ENCODE results near the gene EPHB1.

- TF ChIP-seq CTCF (IDR thresholded peaks at IDR 0.05; ENCODE audit: poor library complexity, severe bottlenecking) (no peak), EZH2 (IDR thresholded peaks at IDR 0.05; ENCODE audit: borderline replicate concordance, insufficient read depth, low read length, poor library complexity, severe bottlenecking) (no peak), RAD21 (conservative IDR thresholded peaks at IDR 0.05) (no peak), EP300 (conservative IDR thresholded peaks at IDR 0.05; ENCODE audit: poor library complexity, severe bottlenecking) (no peak), POLR2AphosphoS5 (IDR thresholded peaks at IDR 0.05) (no peak), MXI1 (conservative IDR thresholded peaks at IDR 0.05; ENCODE audit: poor library complexity, severe bottlenecking) (no peak), SMC3 (conservative IDR thresholded peaks at IDR 0.05; ENCODE audit: poor library complexity) (no peak), TAF1 (IDR thresholded peaks at IDR 0.05; ENCODE audit: low read depth) (no peak)
- TF ChIP-seq, protein P1, sequence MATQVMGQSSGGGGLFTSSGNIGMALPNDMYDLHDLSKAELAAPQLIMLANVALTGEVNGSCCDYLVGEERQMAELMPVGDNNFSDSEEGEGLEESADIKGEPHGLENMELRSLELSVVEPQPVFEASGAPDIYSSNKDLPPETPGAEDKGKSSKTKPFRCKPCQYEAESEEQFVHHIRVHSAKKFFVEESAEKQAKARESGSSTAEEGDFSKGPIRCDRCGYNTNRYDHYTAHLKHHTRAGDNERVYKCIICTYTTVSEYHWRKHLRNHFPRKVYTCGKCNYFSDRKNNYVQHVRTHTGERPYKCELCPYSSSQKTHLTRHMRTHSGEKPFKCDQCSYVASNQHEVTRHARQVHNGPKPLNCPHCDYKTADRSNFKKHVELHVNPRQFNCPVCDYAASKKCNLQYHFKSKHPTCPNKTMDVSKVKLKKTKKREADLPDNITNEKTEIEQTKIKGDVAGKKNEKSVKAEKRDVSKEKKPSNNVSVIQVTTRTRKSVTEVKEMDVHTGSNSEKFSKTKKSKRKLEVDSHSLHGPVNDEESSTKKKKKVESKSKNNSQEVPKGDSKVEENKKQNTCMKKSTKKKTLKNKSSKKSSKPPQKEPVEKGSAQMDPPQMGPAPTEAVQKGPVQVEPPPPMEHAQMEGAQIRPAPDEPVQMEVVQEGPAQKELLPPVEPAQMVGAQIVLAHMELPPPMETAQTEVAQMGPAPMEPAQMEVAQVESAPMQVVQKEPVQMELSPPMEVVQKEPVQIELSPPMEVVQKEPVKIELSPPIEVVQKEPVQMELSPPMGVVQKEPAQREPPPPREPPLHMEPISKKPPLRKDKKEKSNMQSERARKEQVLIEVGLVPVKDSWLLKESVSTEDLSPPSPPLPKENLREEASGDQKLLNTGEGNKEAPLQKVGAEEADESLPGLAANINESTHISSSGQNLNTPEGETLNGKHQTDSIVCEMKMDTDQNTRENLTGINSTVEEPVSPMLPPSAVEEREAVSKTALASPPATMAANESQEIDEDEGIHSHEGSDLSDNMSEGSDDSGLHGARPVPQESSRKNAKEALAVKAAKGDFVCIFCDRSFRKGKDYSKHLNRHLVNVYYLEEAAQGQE (IDR thresholded peaks at IDR 0.05; ENCODE audit: borderline replicate concordance) = no peak
These were observed 443.3 kb downstream of the EPHB1 start for GRCh38 chr3:135238236-135238830.
